8988T (cell line): ENCODE measurements around the gene MTURN.
"Not testable (repeated sequence)": the region's sequence is repeated elsewhere in the genome, so short reads cannot be mapped to it uniquely, and the experiment has no call there.

ENCODE experiments used
- DNase-seq: peaks from one replicate; pipeline ENCODE4 v3.0.0; 2011

MTURN gene

DNA sequence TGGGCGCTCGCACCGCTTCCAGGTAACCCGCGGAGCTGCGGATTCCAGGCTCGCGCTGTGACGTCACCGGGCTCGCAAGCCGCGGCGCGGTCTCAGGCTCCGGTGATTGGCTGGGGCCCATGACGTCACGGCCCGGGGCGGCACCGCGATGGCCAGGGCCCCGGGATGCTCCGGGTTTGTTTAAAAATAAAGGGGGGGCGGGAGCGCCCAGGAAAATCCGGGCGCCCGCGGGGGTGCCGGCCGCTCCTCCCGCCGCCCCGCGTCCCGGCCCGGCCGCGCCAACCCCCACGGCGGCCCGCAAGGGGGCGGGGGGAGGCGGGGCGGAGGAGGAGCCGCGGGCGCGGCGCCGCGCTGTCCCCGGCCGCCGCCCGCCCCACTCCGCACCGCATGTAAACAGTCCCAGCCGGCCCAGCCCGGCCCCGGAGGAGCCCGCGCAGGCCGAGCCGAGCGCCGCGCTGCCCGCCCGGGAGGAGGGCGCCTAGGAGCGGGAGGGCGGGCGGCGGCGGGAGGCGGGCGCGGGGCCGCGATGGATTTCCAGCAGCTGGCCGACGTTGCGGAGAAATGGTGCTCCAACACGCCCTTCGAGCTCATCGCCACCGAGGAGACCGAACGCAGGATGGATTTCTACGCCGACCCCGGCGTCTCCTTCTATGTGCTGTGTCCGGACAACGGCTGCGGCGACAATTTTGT, at the start of gene MTURN:
Gene MTURN, plus strand, starts transcription at position 376 of the 690 bp plus-strand sequence. Its CDS starts 151 bp downstream, at position 527.
- peak; percentile 95 for DNase-seq

DNA sequence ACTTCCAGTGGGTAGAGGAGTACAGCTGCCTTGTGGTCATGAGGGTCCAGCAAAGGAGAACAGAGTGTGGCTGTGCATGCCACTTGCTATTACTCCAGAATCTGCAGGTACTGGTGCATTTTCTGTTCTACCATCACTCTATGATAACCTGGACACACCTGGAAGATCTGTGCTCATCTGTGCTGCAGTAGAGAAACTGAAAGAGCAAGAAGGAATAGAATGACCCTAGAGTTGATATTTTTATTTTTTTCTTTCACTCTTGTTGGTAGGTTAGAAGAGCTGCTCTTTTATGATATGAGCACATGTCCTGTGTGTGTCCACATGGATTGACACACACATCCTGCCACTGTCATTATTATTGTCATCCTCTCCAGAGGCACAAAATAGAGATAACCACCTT, 48.3 kb upstream of the MTURN start:
- no peak for DNase-seq

DNA sequence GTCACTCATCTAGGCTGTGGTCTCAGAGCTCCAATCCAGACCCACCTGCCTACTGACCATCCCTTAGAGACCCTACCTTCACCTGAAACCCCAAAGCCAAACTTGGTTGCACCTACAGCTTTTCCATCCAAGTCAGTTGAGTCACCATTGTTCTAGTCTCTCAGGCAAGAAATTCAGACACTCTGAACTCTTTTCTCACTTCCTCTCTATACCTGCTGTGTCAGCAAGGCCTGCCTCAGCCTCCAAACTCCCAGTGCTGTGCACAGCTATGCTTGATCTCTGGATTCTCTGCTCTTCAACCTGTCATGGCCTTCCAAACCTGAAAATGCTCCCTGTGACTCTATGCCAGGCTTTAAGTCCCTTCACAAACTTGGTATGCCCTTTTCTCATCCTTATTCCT, 47.4 kb upstream of the MTURN start:
- DNase-seq, result no peak

DNA sequence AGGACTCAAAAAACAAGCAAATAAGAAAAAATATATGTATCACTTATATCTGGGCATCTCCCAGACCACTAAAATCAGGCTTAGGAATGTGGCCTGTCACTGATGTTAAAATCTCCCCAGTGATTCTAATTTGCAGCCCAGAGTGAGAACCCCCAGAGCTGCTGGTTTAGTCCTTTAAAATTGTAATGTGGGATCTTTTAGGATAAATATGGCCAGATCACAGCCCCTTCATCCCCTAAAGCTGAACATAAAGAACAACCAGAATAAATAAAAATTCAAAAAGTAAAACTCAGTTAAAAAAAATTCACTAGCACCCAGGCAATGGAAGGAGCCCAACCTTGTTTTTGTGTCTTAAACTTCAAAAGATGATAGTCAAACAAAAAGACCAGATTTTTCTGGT, 46.4 kb upstream of the MTURN start:
- no peak for DNase-seq

DNA sequence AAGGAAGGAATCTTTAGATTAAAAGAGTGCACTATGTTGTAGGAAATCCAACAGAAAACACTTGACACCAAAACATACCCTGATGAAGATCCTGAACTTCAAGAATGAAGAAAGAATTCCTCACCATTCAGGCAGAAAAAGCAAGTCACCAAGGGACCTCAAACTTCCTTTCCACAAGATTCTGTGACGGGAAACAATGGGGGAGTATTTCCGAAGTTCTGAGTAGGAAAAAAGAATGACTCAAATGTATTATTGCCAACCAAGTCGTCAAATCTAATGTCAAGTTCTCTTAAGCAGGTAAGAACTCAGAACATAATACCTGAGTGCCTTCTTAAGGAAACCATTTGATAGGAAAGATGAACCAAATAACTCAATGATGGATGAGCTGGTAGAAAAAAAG, 44.7 kb upstream of the MTURN start:
- DNase-seq, result no peak

DNA sequence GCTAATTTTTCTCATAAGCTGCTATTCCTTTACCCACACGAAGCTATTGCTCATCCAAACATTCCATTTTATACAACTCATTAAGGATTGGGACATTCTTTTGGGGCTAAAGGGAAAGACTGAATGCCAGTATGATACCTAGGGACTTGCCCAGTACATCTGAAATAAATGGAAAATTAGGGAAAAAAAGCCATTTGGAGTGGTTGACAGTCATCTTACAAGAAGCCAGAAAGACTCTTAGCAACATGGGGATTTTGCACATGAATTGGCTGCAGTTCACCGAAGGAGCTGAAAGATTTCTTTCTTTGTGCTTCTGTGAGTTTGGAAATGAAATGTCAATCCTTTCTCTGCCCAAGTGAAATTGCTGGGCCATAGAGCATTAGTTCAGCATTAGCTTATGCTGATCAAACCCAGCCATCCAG, 43.3 kb upstream of the MTURN start:
- peak; percentile 18 for DNase-seq

DNA sequence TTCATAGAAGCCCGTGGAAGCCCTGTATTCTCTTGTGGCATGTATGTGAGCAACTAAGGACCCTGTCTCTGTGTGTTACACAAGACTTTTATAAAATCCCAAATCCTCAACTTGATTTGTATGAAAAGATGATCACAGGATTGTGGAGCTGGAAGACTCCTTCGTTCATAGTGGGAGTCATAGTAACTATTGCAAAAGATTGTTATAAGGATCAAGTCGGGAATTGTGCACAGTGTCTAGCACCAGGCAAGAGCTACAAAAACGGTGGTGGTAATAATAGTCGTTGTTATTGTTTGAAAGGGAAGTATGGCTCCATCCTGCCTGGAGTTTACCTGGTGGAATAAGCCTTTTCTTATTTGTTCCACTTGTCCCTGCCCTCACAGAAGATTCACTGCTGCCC, 42.8 kb upstream of the MTURN start:
- no peak for DNase-seq

DNA sequence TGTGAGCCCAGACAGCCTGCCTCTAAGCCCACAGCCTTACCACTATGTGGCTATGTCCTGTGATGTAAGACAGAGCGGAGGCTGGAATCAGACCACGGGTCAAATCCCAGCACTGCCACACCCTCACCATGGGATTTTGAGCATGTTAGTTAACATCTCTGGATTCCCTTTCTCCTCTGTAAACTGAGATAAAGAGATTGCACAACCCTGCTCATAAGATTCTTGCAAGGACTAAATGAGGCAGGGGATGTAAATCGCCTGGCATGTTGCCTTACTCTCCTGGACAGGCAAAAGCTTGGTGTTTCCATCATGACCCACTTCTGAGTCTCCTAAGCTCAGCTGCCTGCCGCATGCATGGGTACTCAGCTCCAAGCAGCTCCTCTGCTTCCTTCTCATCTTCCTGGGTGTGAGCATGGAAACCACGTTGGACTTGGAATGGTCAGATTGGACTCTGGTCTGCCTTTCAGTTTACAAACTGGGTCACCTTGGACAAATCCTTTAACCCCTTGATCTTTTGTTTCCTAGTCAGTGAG, 41.3 kb upstream of the MTURN start:
- no peak for DNase-seq

DNA sequence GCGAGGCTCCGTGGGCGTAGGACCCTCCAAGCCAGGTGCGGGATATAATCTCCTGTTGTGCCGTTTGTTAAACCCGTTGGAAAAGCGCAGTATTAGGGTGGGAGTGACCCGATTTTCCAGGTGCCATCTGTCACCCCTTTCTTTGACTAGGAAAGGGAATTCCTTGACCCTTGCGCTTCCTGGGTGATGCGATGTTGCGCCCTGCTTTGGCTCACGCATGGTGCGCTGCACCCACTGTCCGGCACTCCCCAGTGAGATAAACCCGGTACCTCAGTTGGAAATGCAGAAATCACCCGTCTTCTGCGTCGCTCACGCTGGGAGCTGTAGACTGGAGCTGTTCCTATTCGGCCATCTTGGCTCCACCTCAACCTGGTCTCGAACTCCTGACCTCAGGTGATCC, 36.2 kb upstream of the MTURN start:
- not testable (repeated sequence) for DNase-seq

DNA sequence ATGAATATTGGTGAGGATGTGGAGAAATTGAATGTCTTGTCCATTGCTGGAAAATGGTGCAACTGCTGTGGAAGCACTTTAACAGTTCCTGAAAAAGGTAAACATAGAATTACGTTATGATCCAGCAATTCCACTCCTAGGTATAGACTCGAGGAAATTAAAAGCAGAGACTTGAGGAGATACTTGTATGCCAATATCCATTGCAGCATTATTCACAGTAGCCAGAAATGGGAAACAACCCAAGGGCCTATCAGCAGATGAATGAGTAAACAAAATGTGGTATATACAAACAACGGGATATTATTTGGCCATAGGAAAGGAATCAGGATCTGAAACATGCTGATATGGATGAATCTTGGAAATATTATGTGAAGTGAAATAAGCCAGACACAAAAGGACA, 32.5 kb upstream of the MTURN start:
- no peak for DNase-seq

DNA sequence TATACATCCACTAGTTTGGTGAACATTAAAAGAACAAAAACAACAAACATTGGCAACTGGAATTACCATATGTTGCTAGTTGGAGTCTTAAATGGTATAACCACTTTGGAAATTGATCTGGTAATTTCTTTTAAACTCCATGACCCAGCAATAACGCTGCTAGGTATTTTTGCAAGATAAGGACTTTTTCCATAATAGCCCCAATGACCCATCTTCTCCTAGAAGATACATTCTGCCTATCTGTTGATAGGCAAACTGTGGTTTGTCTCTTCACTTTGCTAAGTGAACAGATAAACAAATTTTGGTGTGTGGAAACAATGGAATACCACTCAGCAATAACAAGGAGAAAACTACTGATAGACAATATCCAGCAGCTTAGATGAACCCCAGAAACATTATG, 30.6 kb upstream of the MTURN start:
- no peak for DNase-seq

DNA sequence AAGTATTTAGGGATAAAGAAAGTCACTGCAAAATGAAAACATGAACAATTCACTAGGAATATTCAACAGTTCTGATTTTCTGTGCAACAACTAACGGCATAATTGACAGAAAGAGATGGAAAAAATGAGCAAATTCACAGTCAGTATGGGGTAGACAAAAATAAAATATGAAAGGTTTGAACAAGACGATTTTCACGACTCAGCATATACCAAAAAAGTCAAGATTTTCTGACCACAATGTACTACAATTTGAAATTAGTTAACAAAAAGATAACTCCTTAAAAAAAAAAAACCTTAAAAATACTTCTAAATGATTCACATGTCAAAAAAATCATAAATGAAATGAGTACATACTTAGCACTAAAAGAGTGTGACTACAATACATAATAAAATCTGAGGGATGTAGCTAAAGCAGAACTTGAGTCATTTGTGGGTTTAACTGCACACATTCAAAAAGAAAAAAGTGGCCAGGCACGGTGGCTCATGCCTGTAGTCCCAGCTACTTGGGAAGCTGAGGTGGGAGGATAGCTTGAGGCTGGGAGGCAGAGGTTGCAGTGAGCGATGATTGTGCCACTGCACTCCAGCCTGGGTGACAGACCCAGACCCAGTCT, 22.6 kb upstream of the MTURN start:
- DNase-seq, result no peak

DNA sequence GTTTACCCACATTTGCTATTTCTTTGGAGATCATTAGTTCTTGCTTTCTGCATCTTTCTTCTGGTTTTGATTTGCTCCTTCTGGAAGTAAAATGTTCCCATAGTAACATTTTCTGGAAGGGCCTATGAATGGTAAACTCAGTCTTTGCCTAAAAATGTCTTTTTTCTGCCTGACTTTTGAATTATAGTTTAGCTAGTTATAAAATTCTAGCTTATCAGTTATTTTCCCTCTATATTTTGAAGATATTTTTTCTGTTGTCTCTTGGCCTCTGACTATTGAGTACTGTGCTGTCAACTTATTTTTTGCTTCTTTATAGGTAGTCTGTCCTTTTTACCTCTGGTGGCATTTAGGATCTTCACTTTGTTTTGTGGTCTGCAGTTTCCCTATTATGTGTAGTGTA, 21.6 kb upstream of the MTURN start:
- DNase-seq, result no peak

DNA sequence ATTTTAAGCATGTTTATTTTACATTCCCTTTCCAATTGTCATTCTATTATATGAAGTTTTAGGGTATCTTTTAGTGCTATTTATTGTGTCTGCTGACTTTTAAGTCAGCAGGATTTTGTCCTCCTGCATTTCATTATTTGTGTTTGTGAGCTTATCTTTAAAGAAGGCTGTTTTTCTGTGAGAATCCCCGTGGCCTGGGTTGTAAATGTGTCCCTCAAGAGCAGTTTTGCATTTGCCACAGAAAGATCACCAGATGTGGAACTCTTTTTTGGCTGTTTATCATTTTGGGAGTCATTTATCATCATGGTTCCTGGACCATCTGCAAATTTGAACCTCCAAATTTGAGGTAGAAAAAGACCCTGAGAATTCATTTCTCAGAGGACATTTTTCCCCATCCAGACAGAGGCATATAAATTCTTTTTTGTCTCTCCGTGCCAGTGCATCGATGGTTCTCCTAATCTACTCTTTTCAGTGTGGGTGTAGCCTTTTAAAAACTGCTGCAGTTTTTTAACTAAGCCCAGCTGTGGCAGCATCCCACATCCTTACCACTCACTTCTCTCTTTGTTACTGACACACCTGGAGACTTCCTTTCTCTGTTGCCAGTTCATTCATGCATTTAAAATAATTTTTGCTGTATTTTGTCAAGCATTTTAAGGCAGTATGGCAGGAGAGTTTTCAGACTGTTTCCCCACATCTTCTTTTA, 20.1 kb upstream of the MTURN start:
- no peak for DNase-seq

DNA sequence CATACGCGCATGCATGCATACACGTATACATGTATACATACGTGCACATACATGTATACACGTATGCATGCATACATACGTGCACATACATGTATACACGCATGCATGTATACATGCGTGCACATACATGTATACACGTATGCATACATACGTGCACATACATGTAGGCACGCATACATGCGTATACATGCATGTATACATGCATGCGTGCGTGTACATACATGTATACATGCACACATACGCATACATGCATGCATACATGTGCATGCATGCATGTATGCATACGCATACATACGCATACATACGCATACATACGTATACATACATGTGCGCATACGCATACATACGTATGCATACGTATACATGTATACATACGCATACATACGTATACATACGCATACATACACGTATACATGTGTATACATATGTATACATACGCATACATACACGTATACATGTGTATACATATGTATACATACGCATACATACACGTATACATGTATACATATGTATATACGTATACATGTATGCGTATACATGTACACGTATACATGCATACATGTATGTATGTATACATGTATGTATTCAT, 19.0 kb upstream of the MTURN start:
- no peak for DNase-seq

DNA sequence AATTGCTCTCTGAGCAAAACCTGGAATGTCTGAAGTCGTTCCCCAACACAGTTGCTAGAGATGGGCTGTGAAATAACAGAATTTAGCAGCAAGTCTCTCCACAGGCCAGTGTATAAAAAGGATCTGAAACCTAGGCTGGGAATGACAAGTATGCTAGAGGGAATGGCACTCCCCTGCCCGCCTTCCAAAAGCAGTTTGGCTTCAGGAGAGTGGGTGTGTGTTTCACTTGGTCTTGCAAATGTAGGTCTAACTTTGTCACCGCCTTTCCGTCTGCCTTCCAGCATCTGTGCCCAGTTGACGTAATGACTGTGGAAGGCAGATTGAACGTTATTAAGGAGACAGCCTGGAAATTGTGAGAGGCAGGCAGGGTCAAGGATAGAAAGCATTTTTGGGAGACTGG, 18.0 kb upstream of the MTURN start:
- no peak for DNase-seq

DNA sequence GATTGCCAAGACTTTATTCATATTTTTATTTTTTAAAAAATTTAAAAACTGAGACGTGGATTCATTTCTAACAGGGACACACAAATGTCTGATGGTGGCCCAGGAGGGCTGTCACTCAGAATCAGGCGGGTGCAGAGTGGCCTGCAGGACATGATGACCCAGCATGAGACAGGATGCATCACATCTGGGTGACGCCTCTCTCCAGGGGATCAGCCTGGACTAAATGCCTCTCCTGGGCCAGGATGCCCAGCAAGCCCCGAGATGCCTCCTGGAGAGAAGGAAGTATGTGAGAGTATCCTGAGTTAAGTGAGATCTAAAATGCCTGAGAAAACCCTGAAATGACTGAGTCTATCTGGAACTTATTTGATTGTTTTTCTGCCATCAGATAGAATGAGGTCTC, 16.9 kb upstream of the MTURN start:
- DNase-seq, result no peak

DNA sequence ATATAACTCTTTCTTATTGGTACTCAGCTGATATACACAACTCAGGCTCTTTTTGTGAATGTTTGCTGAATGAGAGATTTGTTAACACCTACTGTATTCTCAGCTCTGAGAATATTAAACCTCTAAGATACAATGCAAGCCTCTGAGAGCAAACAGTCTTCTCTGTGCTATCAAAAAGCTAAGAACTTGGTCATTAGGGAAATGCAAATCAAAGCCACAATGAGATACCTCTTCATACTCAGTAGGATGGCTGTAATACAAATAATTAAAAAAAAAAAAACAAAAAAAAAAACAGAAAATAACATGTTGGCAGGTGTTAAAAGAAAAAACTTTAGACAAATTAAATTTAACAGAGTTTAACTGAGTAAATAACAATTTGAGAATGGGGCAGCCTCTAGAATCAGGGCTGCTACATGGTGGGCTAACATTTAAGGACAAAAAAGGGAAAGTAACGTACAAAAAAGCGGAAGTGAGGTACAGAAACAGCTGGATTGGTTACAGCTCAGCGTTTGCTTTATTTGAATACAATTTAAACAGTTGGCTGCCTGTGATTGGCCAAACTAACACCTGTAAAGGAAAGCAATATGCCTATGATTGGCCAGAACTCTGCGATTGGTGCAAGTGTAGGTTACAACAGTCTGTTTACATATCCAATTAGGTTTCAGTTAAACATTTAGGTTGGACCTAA, 14.8 kb upstream of the MTURN start:
- DNase-seq, result no peak

DNA sequence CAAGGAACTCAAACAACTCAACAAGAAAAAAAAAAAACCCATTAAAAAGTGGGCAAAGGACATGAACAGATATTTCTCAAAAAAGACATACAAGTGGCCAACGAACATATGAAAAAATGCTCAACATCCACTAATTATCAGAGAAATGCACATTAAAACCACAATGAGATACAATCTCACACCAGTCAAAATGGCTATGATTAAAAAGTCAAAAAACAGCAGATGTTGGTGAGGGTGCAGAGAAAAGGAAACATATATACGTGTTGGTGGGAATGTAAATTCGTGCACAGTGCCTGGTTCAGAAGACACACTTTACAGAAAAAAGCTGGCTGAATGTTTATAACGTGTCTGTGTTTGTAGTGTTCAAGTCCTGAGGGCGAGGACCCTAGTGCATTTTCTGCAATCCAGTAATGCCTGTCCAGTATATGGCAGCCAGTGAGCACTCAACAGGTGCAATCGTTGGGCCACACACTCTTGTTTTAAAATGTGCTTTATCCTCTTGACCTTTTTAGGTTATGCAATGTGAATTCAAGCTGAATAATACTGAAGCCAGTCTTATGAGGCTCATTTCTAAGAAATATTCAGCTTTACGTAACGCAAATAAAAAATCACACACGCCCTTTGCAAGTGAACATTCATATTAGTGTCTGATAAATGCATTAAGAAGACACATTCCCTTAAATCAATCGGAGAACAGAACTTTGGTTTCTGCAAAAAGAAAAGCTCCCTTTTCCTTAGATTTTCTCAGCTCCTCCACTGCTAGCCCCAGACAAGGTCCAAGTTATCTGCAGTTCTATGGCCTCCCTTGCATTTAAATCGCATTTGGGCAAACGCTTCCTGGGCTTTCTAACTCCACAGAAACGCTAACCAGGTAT, 813 bp upstream of the MTURN start:
- no peak for DNase-seq

DNA sequence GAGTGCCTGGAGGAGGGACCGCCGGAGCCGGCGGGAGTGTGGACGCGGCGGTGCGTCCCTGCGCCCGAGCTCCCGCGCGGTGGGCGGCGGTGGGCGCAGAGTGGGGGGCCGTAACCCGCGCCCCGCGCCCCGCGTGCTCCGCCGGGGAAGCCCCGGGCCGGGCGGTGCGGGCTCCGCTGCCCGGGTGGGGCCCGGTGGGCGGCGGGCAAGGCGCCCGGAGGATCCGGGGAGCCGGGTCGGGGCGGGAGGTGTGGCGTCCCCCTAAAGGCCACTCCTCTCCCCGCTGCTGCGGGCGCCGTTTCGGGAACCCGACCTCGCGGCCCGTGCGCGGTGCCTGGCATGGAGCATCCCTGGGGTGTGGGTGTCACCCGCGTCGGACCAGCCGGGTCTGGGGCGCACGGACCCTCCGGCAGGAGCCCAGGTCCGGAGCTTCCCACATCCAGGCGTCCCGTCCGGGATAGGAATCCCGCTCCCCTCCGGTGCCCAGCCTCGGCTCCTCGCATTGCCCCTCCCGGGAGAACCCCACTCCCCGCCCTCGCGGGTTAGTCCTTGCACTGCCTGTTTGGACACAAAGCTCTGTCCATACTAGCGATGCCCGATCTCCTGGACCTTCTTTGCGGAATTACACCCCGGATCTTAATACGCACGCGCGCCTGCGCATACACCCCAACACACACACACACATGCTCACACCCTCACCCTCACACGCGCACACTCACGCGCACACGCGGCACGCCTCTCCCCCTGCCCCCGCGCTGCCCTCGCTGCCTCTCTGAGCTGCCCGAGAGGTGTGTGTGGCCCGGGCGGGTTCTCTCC, 723 bp downstream of the MTURN start:
- peak; percentile 51 for DNase-seq

DNA sequence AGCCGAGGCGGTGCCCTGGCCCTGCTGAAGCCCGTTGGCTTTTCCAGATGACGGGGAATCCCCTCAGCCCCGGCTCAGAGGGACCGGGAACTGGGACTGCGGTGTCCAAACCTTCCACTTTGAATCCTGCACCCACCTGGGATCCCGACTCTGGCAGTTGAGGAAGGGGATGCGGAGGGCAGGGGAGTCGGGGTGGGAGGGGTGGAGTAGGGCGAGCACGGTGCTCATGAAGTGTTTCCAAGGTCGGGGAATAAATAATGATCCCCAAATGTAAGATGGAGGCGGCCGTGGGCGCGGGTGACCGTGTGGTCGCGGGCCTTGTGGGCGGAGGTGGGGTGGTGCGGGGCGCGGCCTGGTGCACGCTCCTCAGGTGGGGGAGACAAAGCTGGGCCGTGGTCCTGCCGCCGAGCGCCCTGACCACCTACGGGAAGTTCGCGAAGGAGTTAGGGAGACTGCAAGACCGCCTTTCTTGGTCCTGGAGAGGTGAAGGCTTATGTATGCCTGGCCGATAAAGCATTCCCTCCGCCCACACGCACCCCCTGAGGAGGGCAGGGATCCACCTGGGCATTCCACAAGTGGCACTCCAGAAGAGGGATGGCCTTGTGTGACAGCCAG, 1.4 kb downstream of the MTURN start:
- peak; percentile 52 for DNase-seq
